SK-N-MC (cell line): ENCODE measurements around the gene SGTA.

Experiments used
- EZH2 ChIP-seq: fragments of 200-600 bp; sonication (generic); IDR thresholded peaks from one replicate; pipeline ENCODE4 v1.6.1; 2017; ENCODE audit warnings: antibody characterized with exemption
- FOXP2 ChIP-seq: optimal IDR thresholded peaks from 2 replicates; pipeline ENCODE3; 2011; ENCODE audit warnings: mild to moderate bottlenecking, moderate library complexity; ENCODE audit not compliant: insufficient read depth; ENCODE audit errors: extremely low read length, control extremely low read depth
- POLR2AphosphoS5 ChIP-seq: IDR thresholded peaks from 2 replicates; pipeline ENCODE4 v1.6.1; 2012; ENCODE audit warnings: mild to moderate bottlenecking, low read depth, low read length, borderline replicate concordance

GRCh38 chr19:2791440-2791839, 8.4 kb upstream of the SGTA start:
- TF ChIP-seq POLR2AphosphoS5 (no peak), EZH2 (no peak), FOXP2 (no peak)
